Neural cell (in vitro differentiated cells): ENCODE results near the gene BIK. TPM values are rescaled to one million over a fixed set of nuclear protein-coding genes. Genes with fewer than 3 reads are reported as not detected.

ENCODE experiments used
- H2AFZ ChIP-seq: fragments of 200-600, 300-800 bp; sonication (generic), shearing (Covaris generic); 2 replicates; pipeline ENCODE4 v1.6.0; 2014; ENCODE audit warnings: low read depth, mild to moderate bottlenecking, antibody characterized with exemption, low read length, moderate library complexity
- H3F3A ChIP-seq: fragments of 200-600 bp; shearing (Covaris generic); 2 replicates; pipeline ENCODE4 v1.6.1; 2016; ENCODE audit warnings: mild to moderate bottlenecking, moderate library complexity, mixed read lengths, antibody characterized with exemption, low read length; ENCODE audit not compliant: insufficient read depth, poor library complexity, severe bottlenecking
- H3K27ac ChIP-seq: fragments of 200-600, 300-800 bp; sonication (generic), shearing (Covaris generic); 2 replicates; pipeline ENCODE4 v1.5.1; 2014; ENCODE audit warnings: mild to moderate bottlenecking, low read length, moderate library complexity
- H3K27me3 ChIP-seq: fragments of 300-800, 200-600 bp; sonication (generic), shearing (Covaris generic); 2 replicates; pipeline ENCODE4 v1.6.0; 2014; ENCODE audit warnings: mild to moderate bottlenecking, low read depth, low read length, moderate library complexity; ENCODE audit not compliant: insufficient read depth
- H3K36me3 ChIP-seq: fragments of 300-800, 200-600 bp; sonication (generic), shearing (Covaris generic); 2 replicates; pipeline ENCODE4 v1.5.1; 2014; ENCODE audit warnings: mild to moderate bottlenecking, antibody characterized with exemption, low read length, moderate library complexity; ENCODE audit not compliant: insufficient read depth
- H3K4me2 ChIP-seq: fragments of 300-800, 200-600 bp; sonication (generic), shearing (Covaris generic); 2 replicates; pipeline ENCODE4 v1.6.0; 2014; ENCODE audit warnings: mild to moderate bottlenecking, low read length
- H3K4me3 ChIP-seq: fragments of 300-800, 200-600 bp; sonication (generic), shearing (Covaris generic); 2 replicates; pipeline ENCODE4 v1.5.1; 2014; ENCODE audit warnings: mild to moderate bottlenecking, low read length, moderate library complexity
- H3K79me2 ChIP-seq: fragments of 200-600 bp; shearing (Covaris generic); replicated peaks from 2 replicates; pipeline ENCODE4 v1.6.0; 2014; ENCODE audit warnings: mild to moderate bottlenecking, low read length, moderate library complexity; ENCODE audit not compliant: insufficient read depth
- H3K9ac ChIP-seq: fragments of 300-800, 200-600 bp; sonication (generic), shearing (Covaris generic); 2 replicates; pipeline ENCODE4 v1.6.1; 2016; ENCODE audit warnings: mild to moderate bottlenecking, low read length, mixed read lengths
- H3K9me2 ChIP-seq: fragments of 200-600 bp; shearing (Covaris generic); 2 replicates; pipeline ENCODE4 v1.6.1; 2016; ENCODE audit warnings: mild to moderate bottlenecking, low read length, mixed read lengths; ENCODE audit not compliant: insufficient read depth
- H3K9me3 ChIP-seq: fragments of 200-600, 300-800 bp; sonication (generic), shearing (Covaris generic); 2 replicates; pipeline ENCODE4 v1.6.1; 2016; ENCODE audit warnings: mild to moderate bottlenecking, mixed run types, low read length, moderate library complexity, mixed read lengths
- H4K20me1 ChIP-seq: fragments of 200-600 bp; shearing (Covaris generic); 2 replicates; pipeline ENCODE4 v1.6.1; 2016; ENCODE audit warnings: mild to moderate bottlenecking, mixed run types; ENCODE audit not compliant: insufficient read depth
- CTCF ChIP-seq: fragments of 450-650 bp; IDR thresholded peaks from 2 replicates; pipeline ENCODE4 v1.5.1; 2014; ENCODE audit warnings: antibody characterized with exemption, mild to moderate bottlenecking, moderate library complexity; ENCODE audit not compliant: poor library complexity, severe bottlenecking
- EP300 ChIP-seq: fragments of 450-650 bp; conservative IDR thresholded peaks from 2 replicates; pipeline ENCODE4 v1.6.1; 2014; ENCODE audit warnings: antibody characterized with exemption, mild to moderate bottlenecking, moderate library complexity; ENCODE audit not compliant: poor library complexity, severe bottlenecking
- EZH2 ChIP-seq: fragments of 200-600, 300-800 bp; shearing (Covaris generic), sonication (generic); IDR thresholded peaks from 2 replicates; pipeline ENCODE4 v1.6.1; 2014; ENCODE audit warnings: antibody characterized with exemption, low read length, borderline replicate concordance, mild to moderate bottlenecking; ENCODE audit not compliant: insufficient read depth, poor library complexity, severe bottlenecking
- MXI1 ChIP-seq: fragments of 450-650 bp; conservative IDR thresholded peaks from 2 replicates; pipeline ENCODE4 v1.6.1; 2014; ENCODE audit warnings: antibody characterized with exemption, mild to moderate bottlenecking; ENCODE audit not compliant: poor library complexity, severe bottlenecking
- POLR2AphosphoS5 ChIP-seq: IDR thresholded peaks from 2 replicates; pipeline ENCODE4 v1.6.1; 2012
- RAD21 ChIP-seq: fragments of 450-650 bp; conservative IDR thresholded peaks from 2 replicates; pipeline ENCODE4 v1.6.1; 2014; ENCODE audit warnings: antibody characterized with exemption, mild to moderate bottlenecking, moderate library complexity
- SMC3 ChIP-seq: fragments of 450-650 bp; conservative IDR thresholded peaks from 2 replicates; pipeline ENCODE4 v1.6.1; 2014; ENCODE audit warnings: antibody characterized with exemption, mild to moderate bottlenecking, moderate library complexity; ENCODE audit not compliant: poor library complexity
- TAF1 ChIP-seq: IDR thresholded peaks from 2 replicates; pipeline ENCODE4 v1.6.1; 2012; ENCODE audit warnings: low read depth
- polyA plus RNA-seq: library from polyadenylated mRNA; depleted of rRNA; stranded (reverse); fragments of >200 nt; gene quantifications from 2 replicates; pipeline ENCODE4 v1.2.3, GENCODE V29; 2014
- TF ChIP-seq, protein P1 (sequence below): IDR thresholded peaks from 2 replicates; pipeline ENCODE4 v1.6.1; 2012; ENCODE audit warnings: borderline replicate concordance

Gene BIK
- polyA plus RNA-seq, 1 donor from 2014 or later: 3.1 TPM

GRCh38 chr22:43166132-43166930, 55.8 kb downstream of the BIK start:
- no peak overlapping the region for H2AFZ ChIP-seq
- no peaks in the 10 kb centered on the region for H3F3A ChIP-seq
- TF ChIP-seq MXI1 (no peak), POLR2AphosphoS5 (no peak), RAD21 (no peak), CTCF (no peak), EZH2 (no peak)
- TF ChIP-seq, protein P1, sequence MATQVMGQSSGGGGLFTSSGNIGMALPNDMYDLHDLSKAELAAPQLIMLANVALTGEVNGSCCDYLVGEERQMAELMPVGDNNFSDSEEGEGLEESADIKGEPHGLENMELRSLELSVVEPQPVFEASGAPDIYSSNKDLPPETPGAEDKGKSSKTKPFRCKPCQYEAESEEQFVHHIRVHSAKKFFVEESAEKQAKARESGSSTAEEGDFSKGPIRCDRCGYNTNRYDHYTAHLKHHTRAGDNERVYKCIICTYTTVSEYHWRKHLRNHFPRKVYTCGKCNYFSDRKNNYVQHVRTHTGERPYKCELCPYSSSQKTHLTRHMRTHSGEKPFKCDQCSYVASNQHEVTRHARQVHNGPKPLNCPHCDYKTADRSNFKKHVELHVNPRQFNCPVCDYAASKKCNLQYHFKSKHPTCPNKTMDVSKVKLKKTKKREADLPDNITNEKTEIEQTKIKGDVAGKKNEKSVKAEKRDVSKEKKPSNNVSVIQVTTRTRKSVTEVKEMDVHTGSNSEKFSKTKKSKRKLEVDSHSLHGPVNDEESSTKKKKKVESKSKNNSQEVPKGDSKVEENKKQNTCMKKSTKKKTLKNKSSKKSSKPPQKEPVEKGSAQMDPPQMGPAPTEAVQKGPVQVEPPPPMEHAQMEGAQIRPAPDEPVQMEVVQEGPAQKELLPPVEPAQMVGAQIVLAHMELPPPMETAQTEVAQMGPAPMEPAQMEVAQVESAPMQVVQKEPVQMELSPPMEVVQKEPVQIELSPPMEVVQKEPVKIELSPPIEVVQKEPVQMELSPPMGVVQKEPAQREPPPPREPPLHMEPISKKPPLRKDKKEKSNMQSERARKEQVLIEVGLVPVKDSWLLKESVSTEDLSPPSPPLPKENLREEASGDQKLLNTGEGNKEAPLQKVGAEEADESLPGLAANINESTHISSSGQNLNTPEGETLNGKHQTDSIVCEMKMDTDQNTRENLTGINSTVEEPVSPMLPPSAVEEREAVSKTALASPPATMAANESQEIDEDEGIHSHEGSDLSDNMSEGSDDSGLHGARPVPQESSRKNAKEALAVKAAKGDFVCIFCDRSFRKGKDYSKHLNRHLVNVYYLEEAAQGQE: no peak
- no peaks in the 10 kb centered on the region for H3K9me2 ChIP-seq
- no peaks in the 10 kb centered on the region for H3K36me3 ChIP-seq
- H3K4me2 ChIP-seq: no peak overlapping the region
- no peak overlapping the region for H3K9ac ChIP-seq
- no peaks in the 10 kb centered on the region for H3K27me3 ChIP-seq
- H4K20me1 ChIP-seq: no peaks in the 10 kb centered on the region
- no peaks in the 10 kb centered on the region for H3K79me2 ChIP-seq
- no peak overlapping the region for H3K4me3 ChIP-seq
- H3K27ac ChIP-seq: no peak overlapping the region
- no peaks in the 10 kb centered on the region for H3K9me3 ChIP-seq

DNA sequence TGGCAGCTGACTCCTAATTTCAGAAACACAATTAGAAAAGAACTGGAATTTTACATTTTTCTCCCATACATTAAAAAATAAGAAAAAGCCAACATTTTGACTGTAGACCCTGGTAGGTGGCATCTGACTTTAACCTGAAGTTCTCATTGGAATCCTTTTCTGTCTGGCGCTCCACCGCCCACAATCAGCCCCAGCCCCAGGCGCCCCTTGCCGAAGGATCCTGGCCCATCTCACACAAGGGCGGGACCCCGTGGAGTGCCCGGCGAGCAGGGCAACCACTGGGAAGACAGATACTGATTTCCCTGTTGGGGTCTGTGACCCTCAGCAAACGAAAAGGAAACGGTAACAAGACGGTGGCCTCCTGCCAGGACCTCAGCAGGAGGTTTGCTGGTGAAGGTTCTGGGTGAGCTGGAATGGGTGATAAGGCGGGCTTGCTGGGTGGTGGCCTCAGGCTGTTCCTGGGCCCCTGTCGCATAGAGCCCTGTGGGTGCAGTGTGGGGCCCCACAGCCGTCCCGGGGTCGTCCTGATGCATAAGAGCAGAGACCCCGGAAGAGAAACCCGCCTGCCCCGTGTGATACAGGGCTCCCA, 56.5 kb downstream of the BIK start:
- H3K9me3 ChIP-seq: no peaks in the 10 kb centered on the region
- no peaks in the 10 kb centered on the region for H3K27me3 ChIP-seq
- no peaks in the 10 kb centered on the region for H4K20me1 ChIP-seq
- no peak overlapping the region for H3K9ac ChIP-seq
- no peak overlapping the region for H3K4me3 ChIP-seq
- no peaks in the 10 kb centered on the region for H3F3A ChIP-seq
- H3K4me2 ChIP-seq: no peak overlapping the region
- H3K9me2 ChIP-seq: no peaks in the 10 kb centered on the region
- no peak overlapping the region for H3K27ac ChIP-seq
- TF ChIP-seq, protein P1: no peak
- TF ChIP-seq EP300 (no peak), EZH2 (no peak), POLR2AphosphoS5 (no peak), SMC3 (no peak), MXI1 (no peak), TAF1 (no peak)
- H3K36me3 ChIP-seq: no peaks in the 10 kb centered on the region
- H3K79me2 ChIP-seq: no peaks in the 10 kb centered on the region
- H2AFZ ChIP-seq: no peak overlapping the region
